Fibroblast of lung (primary cell): ENCODE data around the gene RPS29. TPM values are rescaled to one million over a fixed set of nuclear protein-coding genes. Genes with fewer than 3 reads are reported as not detected.

Experiments used
- DNase-seq, 2 donors: peaks; one replicate each; pipeline versions ENCODE4 v3.0.0 to v3.0.0-alpha.2; 2010; ENCODE audit warnings: low read depth in 2 of 2
- H2AFZ ChIP-seq: 2 replicates; pipeline ENCODE4 v1.5.1; 2012; ENCODE audit warnings: low read length, control low read depth, inconsistent platforms
- H3K27ac ChIP-seq: 2 replicates; pipeline ENCODE4 v1.5.1; 2011; ENCODE audit warnings: low read length, control low read depth; ENCODE audit not compliant: insufficient read depth
- H3K27me3 ChIP-seq: 2 replicates; pipeline ENCODE4 v1.5.1; 2011; ENCODE audit warnings: mild to moderate bottlenecking, low read length; ENCODE audit not compliant: control insufficient read depth, insufficient read depth
- H3K36me3 ChIP-seq: 2 replicates; pipeline ENCODE4 v1.5.1; 2011; ENCODE audit warnings: low read length; ENCODE audit not compliant: control insufficient read depth, insufficient read depth
- H3K4me1 ChIP-seq: 2 replicates; pipeline ENCODE4 v1.5.1; 2011; ENCODE audit warnings: low read length; ENCODE audit not compliant: control insufficient read depth, insufficient read depth; ENCODE audit errors: extremely low read depth
- H3K4me2 ChIP-seq: 2 replicates; pipeline ENCODE4 v1.5.1; 2011; ENCODE audit warnings: low read length, control low read depth; ENCODE audit not compliant: insufficient read depth; ENCODE audit errors: extremely low read depth
- H3K4me3 ChIP-seq, 4 experiments: fragments of 200-600 bp in 1 of 4; sonication (generic) in 1 of 4; replicated peaks in 1 of 4; 2 replicates each; pipeline ENCODE4 v1.5.1; 2011 to 2016; ENCODE audit warnings: low read length in 4 of 4, low read depth in 3 of 4, mild to moderate bottlenecking in 3 of 4, control low read depth in 2 of 4, inconsistent platforms in 1 of 4, mixed read lengths in 1 of 4; ENCODE audit not compliant: insufficient read depth in 1 of 4; ENCODE audit errors: control extremely low read depth in 1 of 4
- H3K79me2 ChIP-seq: 2 replicates; pipeline ENCODE4 v1.5.1; 2012; ENCODE audit warnings: mild to moderate bottlenecking, low read length, inconsistent platforms; ENCODE audit not compliant: control insufficient read depth, insufficient read depth
- H3K9ac ChIP-seq: 2 replicates; pipeline ENCODE4 v1.5.1; 2011; ENCODE audit warnings: mild to moderate bottlenecking, low read length, control low read depth; ENCODE audit not compliant: insufficient read depth
- H3K9me3 ChIP-seq: 2 replicates; pipeline ENCODE4 v1.5.1; 2012; ENCODE audit warnings: low read depth, low read length; ENCODE audit not compliant: control insufficient read depth, insufficient read depth
- H4K20me1 ChIP-seq: 2 replicates; pipeline ENCODE4 v1.5.1; 2011; ENCODE audit warnings: low read length; ENCODE audit not compliant: control insufficient read depth, insufficient read depth; ENCODE audit errors: extremely low read depth
- EZH2 ChIP-seq: IDR thresholded peaks from 2 replicates; pipeline ENCODE4 v1.5.1; 2012; ENCODE audit warnings: low read length, control low read depth, mild to moderate bottlenecking; ENCODE audit errors: missing control alignments
- polyA plus RNA-seq, 2 donors: library from polyadenylated mRNA; depleted of rRNA in 1 of 2; stranded (reverse) in 1 of 2; unstranded in 1 of 2; fragments of >200 nt; gene quantifications; 2 replicates each; pipeline ENCODE4 v1.2.1, GENCODE V29; 2011 to 2012; ENCODE audit warnings: missing spikeins in 1 of 2
- total RNA-seq: library from RNA; depleted of rRNA; stranded (reverse); fragments of >200 nt; gene quantifications from 2 replicates; pipeline ENCODE4 v1.2.1, GENCODE V29; 2014
- TF ChIP-seq, protein P1 (sequence below), 2 donors: IDR thresholded peaks in 1 of 2; conservative IDR thresholded peaks in 1 of 2; 1 replicate in 1 of 2; 2 replicates in 1 of 2; pipeline ENCODE4 v1.5.1; 2011 to 2012; ENCODE audit warnings: low read length in 2 of 2, control low read depth in 1 of 2, inconsistent platforms in 1 of 2, low read depth in 1 of 2, mild to moderate bottlenecking in 1 of 2

RPS29 gene
- total and polyA plus RNA-seq, 2 donors (not counting 1 experiment from before 2014, with no cell fraction given) = 1,182 to 7,256 TPM

DNA sequence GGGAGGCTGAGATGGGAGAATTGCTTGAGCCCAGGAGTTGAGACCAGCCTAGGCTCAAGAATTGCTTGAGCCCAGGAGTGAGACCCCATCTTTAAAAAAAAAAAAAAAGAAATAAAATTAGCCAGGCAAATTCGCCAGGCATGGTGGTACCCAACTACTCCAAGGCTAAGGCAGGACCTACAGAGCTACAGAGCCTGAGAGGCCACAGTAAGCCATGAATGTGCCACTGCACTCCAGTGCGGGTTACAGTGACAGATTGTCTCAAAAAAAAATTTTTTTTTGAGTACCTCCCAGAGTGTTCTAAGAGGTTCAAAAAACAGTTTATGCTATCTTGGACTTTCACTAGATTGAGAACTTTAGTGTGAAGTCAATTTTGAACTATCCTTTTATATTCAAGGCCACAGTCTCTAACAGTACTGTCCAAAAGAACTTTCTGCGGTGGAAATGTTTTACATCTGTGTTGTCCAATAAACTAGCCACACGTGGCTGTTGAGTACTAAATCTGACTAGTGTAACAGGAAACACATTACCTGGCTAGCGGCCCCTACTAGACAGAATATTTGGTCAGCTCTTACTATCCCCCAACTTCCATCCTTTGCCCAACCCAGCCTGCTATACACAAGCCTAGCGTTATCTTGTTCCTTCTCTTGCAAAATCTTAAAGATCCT is 31.8 kb upstream of the RPS29 start:
- Histone ChIP-seq H3K9ac (no peak overlapping the region), H3K9me3 (no peaks in the 10 kb centered on the region), H3K4me3 (peak overlapping the region in 1 of 4 experiments; percentile 5), H3K4me1 (peaks cover 10% of the 10 kb centered on the region), H3K27ac (peak overlapping the region; percentile 30), H2AFZ (no peak overlapping the region), H3K27me3 (no peaks in the 10 kb centered on the region), H3K79me2 (peaks cover 50% of the 10 kb centered on the region), H3K36me3 (peaks cover 6% of the 10 kb centered on the region), H3K4me2 (peak overlapping the region; percentile 61), H4K20me1 (no peaks in the 10 kb centered on the region)
- no peak for TF ChIP-seq EZH2
- TF ChIP-seq, protein P1, sequence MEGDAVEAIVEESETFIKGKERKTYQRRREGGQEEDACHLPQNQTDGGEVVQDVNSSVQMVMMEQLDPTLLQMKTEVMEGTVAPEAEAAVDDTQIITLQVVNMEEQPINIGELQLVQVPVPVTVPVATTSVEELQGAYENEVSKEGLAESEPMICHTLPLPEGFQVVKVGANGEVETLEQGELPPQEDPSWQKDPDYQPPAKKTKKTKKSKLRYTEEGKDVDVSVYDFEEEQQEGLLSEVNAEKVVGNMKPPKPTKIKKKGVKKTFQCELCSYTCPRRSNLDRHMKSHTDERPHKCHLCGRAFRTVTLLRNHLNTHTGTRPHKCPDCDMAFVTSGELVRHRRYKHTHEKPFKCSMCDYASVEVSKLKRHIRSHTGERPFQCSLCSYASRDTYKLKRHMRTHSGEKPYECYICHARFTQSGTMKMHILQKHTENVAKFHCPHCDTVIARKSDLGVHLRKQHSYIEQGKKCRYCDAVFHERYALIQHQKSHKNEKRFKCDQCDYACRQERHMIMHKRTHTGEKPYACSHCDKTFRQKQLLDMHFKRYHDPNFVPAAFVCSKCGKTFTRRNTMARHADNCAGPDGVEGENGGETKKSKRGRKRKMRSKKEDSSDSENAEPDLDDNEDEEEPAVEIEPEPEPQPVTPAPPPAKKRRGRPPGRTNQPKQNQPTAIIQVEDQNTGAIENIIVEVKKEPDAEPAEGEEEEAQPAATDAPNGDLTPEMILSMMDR (conservative IDR thresholded peaks at IDR 0.05 in 1 of 2, IDR thresholded peaks at IDR 0.05 in 1 of 2; ENCODE audit: low read depth in 1 of 2, low read length in 2 of 2) = no peak
- no peak for DNase-seq

DNA sequence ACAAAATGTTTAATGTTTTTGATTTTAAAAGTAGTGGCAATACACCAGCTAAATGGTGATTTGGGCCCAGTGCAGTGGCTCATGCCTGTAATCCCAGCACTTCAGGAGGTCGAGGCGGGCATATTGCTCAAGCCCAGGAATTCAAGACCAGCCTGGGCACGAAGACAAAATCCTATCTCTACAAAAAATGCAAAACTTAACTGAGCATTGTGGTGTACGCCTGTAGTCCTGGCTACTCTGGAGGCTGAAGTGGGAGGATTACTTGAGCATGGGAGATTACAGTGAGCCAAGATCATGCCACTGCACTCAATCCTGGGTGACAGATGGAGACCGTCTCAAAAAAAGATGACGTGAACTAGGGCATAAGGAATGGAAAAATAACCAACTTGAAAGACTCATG is 29.6 kb upstream of the RPS29 start:
- Histone ChIP-seq H2AFZ (no peak overlapping the region), H3K4me1 (peaks cover 7% of the 10 kb centered on the region), H3K27me3 (no peaks in the 10 kb centered on the region), H3K36me3 (peaks cover 7% of the 10 kb centered on the region), H3K4me2 (no peak overlapping the region), H3K9ac (no peak overlapping the region), H3K79me2 (peaks cover 36% of the 10 kb centered on the region), H3K27ac (no peak overlapping the region), H3K4me3 (no peak overlapping the region), H3K9me3 (no peaks in the 10 kb centered on the region), H4K20me1 (no peaks in the 10 kb centered on the region)
- DNase-seq = peak in 1 of 2 donors; percentile 22
- no peak for TF ChIP-seq EZH2
- TF ChIP-seq, protein P1 (conservative IDR thresholded peaks at IDR 0.05 in 1 of 2, IDR thresholded peaks at IDR 0.05 in 1 of 2; ENCODE audit: low read depth in 1 of 2, low read length in 2 of 2) = no peak

DNA sequence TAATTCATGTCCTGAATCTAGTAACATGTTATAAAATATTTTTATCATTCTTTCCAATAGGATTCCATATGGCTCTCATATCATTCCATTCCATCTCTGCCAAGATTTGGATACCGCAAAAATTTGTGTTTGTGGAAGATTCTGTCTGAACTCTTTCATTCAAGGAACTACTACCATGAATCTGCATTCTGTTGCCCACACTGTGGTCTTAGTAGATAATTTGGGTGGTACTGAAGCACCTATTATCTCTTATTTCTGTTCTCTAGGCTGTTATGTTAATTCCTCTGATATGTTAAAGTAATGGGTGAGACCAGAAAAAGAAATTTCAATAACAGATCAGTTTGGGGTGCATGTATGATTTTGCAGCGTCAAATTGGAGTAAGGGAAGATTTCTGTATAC is 28.0 kb upstream of the RPS29 start:
- H3K27me3 ChIP-seq = no peaks in the 10 kb centered on the region
- no peak overlapping the region for H3K27ac ChIP-seq
- DNase-seq = no peak
- H3K79me2 ChIP-seq = peaks cover 22% of the 10 kb centered on the region
- H3K9me3 ChIP-seq = no peaks in the 10 kb centered on the region
- no peak overlapping the region for H3K4me2 ChIP-seq
- TF ChIP-seq, protein P1 (conservative IDR thresholded peaks at IDR 0.05 in 1 of 2, IDR thresholded peaks at IDR 0.05 in 1 of 2; ENCODE audit: low read depth in 1 of 2, low read length in 2 of 2) = no peak
- no peak for TF ChIP-seq EZH2
- peaks cover 7% of the 10 kb centered on the region for H3K4me1 ChIP-seq
- peaks cover 7% of the 10 kb centered on the region for H3K36me3 ChIP-seq
- no peak overlapping the region for H2AFZ ChIP-seq
- no peaks in the 10 kb centered on the region for H4K20me1 ChIP-seq
- H3K9ac ChIP-seq = no peak overlapping the region
- H3K4me3 ChIP-seq = no peak overlapping the region
